HEK293 (cell line): Measurements from ENCODE around the gene LGALS7.

ENCODE experiments used
- BCL11B ChIP-seq: fragments of 450-650 bp; formaldehyde crosslinking; IDR thresholded peaks from 2 replicates; pipeline ENCODE4 v1.5.1; 2016; ENCODE audit warnings: low read depth, missing biosample characterization, missing genetic modification characterization
- ZFP37 ChIP-seq: fragments of 450-650 bp; formaldehyde crosslinking; IDR thresholded peaks from 2 replicates; pipeline ENCODE4 v1.5.1; 2016; ENCODE audit warnings: missing biosample characterization, missing genetic modification characterization
- ZNF24 ChIP-seq: fragments of 450-650 bp; formaldehyde crosslinking; IDR thresholded peaks from 2 replicates; pipeline ENCODE4 v1.5.1; 2016; ENCODE audit warnings: missing biosample characterization, missing genetic modification characterization
- ZNF768 ChIP-seq: fragments of 450-650 bp; formaldehyde crosslinking; IDR thresholded peaks from 2 replicates; pipeline ENCODE4 v1.5.1; 2018; ENCODE audit warnings: missing biosample characterization, mild to moderate bottlenecking, missing genetic modification characterization
- TF ChIP-seq, protein P1 (sequence below): fragments of 450-650 bp; formaldehyde crosslinking; IDR thresholded peaks from 2 replicates; pipeline ENCODE4 v1.5.1; 2016; ENCODE audit warnings: missing biosample characterization, missing genetic modification characterization

DNA sequence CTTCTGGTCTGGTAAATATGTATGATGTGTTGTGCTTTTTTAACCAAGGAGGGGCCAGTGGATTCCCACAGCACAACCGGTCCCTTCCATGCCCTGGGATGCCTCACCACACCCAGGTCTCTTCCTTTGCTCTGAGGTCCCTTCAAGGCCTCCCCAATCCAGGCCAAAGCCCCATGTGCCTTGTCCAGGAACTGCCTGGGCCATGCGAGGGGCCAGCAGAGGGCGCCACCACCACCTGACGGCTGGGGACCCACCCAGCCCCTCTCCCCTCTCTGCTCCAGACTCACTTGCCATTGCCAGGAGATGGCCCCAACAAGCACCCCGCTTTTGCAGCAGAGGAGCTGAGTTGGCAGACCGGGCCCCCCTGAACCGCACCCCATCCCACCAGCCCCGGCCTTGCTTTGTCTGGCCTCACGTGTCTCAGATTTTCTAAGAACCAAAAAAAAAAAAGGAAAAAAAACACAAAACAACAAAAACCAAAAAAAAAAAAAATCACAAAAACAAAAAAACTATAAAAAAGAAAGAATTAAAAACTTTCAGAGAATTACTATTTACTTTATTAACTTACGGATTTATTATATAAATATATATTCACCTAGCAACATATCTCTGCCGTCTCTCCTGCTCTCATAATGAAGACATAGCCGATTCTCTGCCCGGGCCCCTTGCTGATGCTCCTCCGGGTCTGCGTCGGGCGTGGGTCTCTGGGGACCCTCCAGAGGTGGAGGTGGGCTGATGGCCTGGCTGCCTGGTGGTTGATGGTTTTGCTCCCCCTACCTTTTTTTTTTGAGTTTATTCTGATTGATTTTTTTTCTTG is 43.5 kb downstream of the LGALS7 start:
- TF ChIP-seq ZNF24 (tag by site-specific recombination) (no peak), BCL11B (tag by site-specific recombination) (no peak), ZNF768 (tag by site-specific recombination) (no peak), ZFP37 (tag by site-specific recombination) (no peak)
- TF ChIP-seq, protein P1, sequence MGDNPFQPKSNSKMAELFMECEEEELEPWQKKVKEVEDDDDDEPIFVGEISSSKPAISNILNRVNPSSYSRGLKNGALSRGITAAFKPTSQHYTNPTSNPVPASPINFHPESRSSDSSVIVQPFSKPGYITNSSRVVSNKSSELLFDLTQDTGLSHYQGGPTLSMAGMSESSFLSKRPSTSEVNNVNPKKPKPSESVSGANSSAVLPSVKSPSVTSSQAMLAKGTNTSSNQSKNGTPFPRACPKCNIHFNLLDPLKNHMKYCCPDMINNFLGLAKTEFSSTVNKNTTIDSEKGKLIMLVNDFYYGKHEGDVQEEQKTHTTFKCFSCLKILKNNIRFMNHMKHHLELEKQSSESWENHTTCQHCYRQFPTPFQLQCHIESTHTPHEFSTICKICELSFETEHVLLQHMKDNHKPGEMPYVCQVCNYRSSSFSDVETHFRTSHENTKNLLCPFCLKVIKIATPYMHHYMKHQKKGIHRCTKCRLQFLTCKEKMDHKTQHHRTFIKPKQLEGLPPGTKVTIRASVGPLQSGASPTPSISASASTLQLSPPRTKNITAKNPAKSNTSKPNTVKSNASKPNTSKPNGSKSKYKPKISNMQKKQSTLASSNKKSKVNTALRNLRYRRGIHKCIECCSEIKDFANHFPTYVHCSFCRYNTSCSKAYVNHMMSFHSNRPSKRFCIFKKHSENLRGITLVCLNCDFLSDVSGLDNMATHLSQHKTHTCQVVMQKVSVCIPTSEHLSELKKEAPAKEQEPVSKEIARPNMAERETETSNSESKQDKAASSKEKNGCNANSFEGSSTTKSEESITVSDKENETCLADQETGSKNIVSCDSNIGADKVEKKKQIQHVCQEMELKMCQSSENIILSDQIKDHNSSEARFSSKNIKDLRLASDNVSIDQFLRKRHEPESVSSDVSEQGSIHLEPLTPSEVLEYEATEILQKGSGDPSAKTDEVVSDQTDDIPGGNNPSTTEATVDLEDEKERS (tag by site-specific recombination) = no peak
